Hypothalamus (tissue), 51 donors: ENCODE results near the gene ENPP3.
"Not testable (repeated sequence)": the region's sequence is repeated elsewhere in the genome, so short reads cannot be mapped to it uniquely, and the experiment has no call there.

ENCODE experiments used
- DNase-seq, 51 donors: peaks; one replicate each; lab custom pipeline; 2025; lab: John Stamatoyannopoulos, UW

ENPP3 gene

DNA sequence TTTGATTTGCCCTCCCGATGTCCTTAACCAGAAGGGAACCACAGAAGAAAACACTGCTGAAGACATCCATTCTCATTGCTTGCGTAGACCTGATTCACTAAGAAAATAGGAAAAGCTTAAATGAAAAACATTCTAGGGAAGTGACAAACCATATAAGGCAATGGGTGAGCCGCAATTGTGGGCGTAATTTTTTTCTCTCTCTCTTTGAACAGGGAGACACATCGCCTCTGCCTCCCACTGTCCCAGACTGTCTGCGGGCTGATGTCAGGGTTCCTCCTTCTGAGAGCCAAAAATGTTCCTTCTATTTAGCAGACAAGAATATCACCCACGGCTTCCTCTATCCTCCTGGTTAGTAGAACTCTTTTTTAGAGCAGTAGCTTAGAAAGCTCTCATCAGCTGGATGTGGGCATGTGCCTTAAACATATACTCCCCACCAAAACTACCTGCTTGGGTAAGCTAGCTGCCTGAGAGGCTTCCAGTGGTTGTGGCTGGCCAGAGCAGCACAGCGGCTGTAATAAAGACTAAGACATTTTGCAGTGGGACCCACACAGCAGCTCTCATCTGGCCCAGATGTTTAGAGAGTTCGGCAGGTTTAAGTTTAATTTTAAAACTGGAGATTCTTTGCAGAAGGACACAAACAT, 96.4 kb downstream of the ENPP3 start:
- peak in 21 of 51 donors; percentile 0 to 48 (median 8) for DNase-seq

DNA sequence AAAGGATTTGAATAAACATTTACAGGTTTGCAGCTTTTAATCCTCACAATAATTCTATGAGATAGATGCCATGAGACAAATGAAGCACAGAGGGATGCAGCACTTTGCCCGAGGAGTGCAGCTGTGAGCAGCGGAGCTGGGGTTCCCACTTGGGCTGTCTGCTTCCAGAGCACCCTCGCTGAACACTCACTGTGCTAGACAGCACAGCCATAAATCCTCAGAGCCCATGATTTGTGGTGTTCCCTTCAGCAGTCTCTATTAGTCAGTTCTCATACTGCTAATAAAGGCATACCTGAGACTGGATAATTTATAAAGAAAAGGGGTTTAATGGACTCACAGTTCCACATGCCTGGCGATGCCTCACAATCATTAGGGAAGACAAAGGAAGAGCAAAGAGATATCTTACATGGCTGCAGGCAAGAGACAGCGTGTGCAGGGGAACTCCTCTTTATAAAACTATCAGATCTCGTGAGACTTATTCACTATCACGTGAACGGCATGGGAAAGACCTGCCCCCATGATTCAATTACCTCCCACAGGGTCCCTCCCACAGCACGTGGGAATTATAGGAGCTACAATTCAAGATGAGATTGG, 99.0 kb downstream of the ENPP3 start:
- no peak for DNase-seq

DNA sequence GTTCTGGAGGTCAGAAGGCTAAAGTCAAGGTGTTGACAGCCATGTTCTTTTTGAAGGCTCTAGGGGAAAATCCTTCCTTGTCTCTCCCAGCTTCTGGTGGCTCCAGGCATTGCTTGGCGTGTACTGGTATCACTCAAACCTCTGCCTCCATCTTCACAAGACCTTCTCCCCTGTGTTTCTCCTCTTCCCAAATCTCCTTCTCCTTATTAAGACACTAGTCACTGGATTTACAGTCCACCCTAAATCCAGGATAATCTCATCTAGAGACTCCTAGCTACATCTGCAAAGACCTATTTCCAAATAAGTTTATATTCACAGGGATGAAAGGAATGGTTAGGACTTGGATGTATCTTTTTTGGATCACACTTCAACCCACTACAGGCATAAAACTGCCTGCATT, 99.7 kb downstream of the ENPP3 start:
- DNase-seq, result no peak

DNA sequence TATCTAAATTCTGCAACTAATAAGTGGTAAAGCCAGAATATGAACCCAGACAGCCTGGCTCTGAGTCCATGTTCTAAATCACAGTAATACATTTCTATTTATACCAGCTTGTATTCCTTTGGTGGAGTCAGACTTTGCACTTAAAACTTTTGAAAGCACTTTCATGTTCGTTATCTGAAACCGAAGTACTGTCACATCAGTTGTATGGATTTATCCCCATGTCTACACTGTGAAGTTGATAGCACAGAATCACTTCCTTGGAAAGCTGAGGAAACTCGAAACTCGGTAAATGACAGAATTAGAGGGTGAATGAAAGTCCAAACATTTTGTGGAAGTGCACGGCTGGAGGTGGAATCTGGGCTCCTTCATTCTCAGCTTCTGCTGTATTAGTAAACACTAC, 102.0 kb downstream of the ENPP3 start:
- DNase-seq, result no peak

DNA sequence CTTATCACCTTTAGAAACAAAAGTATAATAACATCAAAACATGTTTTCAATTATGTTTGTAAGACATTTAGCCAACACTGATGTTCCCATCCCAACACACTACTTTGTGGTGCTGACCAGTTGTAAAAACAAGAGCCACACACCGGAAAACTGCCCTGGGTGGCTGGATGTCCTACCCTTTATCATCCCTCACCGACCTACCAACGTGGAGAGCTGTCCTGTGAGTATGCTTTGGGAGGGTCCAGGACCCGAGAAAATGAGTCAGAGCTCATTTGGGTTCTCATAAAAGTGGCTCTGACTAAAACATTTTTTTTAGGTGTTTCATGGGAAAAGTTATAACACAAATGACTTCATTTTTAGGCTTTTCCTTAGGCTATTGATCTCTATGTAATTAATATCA, 103.1 kb downstream of the ENPP3 start:
- no peak for DNase-seq

DNA sequence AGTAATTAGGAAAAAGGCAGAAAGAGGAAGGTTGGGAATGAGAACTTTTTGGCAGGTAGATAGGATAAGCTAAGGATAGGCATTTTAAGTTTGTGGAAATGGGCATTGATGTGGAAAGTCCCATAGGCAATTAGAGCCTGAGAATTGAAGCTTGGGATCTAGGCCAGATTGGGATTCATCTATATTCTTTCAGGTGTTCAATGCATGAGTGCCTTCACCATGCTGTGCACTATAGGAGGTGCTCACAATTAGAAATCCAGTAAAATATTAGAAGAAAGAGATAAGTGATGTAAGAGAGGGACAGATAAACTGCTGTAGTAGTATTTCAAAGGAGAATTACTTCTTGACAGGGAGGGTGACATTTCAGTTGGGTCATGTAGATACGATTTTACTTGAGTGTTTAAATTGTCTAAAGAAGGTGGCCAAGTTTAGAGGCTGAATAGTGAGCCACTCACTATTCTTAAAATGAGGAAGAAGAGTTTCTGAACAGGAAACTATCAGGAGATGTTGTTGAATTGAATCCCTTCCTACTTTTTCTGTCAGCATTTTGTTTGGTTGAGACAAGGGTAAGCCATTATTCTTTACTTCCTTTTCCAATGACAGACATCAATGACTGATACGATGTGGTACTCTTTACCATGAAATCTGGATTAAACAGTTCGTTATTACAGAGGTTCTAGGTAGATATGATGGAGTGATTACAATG, 104.7 kb downstream of the ENPP3 start:
- no peak for DNase-seq

DNA sequence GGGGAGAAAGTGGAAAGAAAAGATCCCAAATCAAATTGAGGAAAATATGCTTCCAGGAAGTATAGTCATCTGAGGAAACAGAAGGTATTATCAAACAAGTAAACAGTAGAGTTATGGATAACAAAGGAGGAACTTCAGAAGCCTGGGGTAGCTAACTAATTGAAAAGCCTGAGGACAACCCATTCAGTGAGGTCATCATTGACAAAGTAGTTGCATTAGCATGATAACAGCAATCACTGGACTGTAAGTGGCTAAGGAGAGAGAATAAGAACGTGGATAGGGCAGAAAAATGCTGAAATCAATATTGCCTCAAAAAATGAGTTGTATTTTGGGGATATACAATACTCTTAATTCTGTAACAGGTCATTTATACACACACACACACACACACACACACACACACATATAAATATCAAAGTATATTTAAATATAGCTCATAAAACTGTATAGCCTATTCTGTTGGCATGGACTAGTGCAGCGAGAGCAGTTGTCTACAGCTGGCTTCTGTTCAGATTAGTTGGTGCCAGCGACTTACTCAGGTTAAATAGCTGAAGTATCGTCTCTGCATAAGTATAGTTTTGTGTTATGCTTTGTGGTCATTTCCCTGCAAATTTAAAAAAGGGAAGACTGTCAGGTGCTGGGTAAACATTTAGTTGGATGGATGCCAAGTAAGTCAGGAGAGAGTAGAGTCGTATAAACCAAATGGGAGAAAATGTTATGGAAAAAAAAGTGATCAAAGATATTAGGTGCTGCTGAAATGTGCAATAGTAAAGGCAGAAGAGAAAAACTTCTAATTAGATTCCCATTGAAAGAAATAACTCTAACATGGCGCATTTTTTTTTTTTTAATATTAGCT, 107.6 kb downstream of the ENPP3 start:
- no peak for DNase-seq

DNA sequence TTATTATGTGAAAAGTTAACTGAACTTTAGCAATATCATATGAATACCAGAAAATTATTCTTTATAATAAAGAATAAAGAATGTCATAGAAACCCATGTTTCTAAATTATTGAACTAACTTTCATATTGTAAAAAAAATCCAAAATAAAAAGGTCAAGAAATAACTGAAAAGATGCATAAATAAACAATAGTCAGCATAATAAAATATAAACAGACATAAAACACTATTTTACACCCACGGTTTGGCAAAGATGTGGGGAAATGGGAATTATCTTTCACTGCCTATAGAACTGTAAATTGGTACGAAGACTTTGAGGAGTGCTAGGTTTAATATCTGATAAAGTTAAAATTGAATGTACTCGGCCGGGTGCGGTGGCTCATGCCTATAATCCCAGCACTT, 108.4 kb downstream of the ENPP3 start:
- DNase-seq, result no peak

DNA sequence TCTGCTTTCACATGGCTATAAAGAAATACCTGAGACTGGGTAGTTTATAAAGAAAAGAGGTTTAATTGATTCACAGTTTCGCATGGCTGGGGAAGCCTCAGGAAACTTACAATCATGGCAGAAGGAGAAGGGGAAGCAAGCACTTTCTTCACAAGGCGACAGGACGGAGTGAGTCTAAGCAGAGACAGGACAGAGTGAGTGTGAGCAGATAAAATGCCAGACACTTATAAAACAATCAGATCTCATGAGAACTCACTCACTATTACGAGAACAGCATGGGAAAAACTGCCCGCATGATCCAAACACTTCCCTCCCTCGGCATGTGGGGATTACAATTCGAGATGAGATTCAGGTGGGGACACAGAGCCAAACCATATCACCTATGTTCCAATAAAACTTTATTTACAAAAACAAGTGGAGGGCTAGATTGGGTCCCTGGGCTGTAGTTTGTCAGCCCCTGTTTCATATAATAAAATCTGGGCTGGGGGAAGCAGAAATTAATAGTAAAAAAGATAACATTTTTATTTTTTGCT, 110.8 kb downstream of the ENPP3 start:
- no peak for DNase-seq

DNA sequence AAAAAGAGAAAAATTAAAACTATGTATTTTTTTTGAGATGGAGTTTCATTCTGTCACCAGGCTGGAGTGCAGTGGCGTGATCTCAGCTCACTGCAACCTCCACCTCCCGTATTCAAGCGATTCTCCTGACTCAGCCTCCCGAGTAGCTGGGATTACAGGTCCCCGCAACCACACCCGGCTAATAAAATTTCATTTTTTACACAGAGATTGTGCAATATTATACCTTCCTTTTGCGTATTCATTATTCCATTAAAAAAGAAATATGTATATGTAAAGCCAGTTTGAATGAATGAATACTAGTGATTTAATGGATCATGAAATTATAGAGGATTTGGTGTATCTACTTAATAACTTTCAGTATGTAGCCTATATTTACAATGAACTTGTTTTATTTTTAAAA, 111.9 kb downstream of the ENPP3 start:
- no peak for DNase-seq

DNA sequence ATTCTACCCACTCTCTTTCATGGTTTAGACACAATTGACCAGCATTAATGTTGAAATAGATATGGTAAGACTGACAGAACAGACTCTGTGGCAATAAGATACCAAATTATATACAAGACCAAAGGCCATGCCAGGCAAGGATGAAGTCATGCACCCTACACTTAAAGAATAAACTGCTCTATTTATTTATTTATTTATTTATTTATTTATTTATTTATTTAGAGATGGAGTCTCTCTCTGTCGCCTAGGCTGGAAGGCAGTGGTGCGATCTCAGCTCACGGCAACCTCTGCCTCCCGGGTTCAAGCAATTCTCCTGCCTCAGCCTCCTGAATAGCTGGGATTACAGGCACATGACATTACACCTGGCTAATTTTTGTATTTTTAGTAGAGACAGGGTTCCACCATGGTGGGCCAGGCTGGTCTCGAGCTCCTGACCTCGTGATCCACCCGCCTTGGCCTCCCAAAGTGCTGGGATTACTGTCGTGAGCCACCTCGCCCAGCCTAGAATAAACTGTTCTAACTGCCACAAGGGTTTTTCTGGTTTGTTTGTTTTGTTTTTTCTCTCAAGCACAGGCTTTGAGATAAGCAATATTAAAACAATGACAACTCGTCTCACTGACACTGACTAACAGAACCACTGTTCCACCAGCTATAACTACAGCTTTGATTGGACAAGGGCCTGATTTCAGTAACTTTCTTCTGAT, 114.1 kb downstream of the ENPP3 start:
- not testable (repeated sequence) for DNase-seq

DNA sequence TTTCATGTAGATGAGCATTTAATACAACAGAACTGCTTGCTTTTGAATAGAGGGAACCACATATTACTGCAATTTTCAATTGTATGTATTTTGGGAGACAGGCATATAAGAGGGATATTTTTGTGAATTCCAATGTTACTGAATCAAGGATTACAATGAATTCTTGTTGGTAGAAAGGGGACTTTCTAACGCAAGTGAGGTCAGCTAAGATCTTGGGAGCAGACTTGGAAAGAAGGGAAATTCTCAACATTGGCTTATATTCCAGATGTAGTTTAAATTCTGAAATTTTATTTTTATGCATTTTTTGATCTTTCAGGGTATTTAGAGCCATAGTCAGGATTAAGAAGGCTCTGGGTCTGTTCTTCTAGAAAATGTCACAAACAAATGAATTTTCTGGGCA, 117.0 kb downstream of the ENPP3 start:
- no peak for DNase-seq

DNA sequence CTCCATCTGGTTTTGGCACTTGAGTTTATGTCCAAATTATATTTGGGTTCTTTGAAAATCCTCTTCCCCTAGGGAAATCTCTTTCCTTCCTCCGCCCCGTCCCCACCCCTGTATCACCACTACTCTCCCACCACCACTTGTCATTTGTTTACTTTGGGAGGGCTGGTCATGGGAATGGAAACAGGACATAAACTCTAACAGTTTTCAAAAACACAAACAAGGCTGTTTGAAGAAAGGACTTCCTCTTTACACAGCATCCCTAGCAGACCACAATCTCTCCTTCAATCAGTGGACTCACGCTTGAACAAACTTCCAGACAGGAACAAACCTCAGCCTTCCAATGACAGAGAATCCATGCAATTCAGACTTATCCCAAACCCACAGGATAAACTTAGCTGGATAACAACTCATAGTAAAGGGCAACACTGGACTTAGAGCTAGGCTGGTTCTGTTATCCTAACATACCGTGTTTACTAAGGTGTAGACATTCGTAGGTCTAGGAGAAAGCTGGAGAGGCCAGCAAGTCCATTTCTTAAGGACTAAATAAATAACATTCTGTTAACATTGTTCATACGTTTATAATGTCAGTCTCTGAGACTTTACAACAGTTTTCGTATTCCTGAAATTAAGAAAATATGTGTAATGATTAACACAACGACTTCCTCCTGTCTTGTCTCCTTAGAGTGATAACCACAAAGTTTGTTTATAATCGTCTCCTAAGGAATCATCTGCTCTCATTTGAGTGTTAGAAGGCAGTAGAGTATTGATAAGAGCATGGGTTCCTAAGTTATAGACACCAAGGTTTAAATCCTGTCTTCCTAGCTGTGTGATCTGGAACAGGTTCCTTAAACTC, 117.8 kb downstream of the ENPP3 start:
- DNase-seq, result no peak

DNA sequence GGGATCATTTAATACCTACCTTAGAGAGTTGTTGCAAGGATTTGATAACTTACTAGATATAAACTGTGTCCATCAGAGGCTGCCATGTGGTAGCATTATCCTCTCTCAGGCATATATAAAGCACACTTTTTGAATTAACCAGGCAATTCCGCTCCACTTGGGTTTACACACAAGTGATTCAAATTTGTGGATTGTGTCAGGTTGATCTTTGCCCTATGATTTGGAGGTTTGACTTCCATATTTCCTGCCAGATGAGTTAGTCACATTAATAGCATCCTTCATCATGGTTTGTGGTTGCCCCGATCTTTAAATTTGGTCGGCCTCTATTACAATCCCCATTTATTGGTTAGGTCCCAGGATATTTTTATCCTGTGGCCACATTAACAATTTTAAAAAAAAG, 118.5 kb downstream of the ENPP3 start:
- DNase-seq, result no peak

DNA sequence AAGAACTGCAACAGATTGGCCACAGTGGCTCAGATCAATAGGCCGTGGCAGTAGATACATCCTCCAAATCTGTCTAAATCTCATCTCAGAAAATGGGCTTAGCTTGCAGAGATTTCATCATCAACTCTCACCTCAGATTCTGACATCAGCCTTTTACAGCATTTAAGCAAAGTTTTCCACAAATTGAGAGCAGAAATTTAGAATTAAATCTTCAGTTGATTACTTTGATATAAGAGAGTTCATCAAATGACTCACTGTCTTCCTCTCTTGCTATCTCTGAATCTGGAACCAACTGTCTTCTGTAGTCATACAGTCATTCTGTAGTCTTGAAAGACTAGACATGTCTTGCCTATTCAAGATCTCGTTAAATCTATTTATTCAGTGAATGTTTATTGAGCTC, 118.9 kb downstream of the ENPP3 start:
- no peak for DNase-seq

DNA sequence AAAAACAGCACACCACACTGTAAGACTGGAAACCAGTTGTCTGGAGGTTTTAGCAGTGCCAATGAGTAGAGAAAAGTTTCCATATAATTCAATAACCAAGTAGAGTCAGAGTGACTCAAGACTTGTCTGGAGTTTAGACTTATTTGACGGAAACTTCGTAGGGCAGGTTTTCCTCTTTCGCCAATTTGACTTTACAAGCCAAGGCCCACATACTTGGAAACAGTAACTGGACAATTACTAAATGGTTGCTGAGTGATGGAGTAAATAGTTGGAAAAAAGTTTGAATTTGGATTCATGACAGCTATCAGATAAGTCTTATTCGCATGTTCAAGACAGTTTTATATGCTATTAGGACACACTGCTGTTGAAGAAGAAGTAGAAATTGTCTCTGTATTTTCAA, 121.8 kb downstream of the ENPP3 start:
- DNase-seq, result no peak

DNA sequence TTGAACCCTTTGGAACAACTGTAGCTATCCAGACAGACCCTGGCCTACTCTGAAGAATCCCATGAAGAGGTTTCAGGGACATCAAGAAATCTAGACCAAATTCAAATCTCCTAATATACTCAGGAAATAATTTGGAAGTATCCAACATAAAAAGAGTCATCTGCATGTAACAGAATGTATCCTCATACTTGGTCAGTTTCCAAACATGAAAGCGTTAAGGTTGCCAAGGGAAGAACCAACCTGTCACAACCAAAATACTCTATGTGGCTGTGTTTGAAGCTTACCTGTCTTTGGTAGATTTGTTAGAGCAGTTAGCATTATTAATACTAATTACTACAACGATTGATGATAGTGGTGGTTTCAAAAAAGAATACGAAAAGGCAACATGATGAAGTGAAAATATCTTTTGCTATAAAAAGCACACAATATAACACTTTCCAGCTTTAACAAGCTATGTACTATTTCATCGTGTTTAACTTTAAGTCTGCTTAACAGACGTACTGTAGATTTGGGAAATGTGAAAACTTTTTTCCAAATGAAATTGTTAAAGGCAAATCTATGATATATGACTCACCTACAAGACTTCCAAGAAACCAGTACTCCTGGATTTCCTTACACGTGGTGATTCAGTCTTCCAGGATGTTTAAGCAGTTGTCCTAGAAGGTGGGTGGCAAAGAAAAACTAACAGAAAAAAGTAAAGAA, 124.1 kb downstream of the ENPP3 start:
- no peak for DNase-seq

DNA sequence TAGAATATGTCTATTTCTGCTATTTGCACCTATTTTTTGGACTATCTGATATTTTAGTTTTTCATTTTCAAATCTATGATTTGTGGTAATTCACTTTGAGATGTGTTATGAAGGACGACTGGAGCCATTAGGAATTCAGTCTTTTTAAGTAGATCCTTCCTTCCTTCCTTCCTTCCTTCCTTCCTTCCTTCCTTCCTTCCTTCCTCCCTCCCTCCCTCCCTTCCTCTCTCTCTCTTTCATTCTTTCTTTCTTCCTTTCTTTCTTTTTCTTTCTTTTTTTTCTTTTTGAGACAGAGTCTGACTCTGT, 124.6 kb downstream of the ENPP3 start:
- no peak for DNase-seq

DNA sequence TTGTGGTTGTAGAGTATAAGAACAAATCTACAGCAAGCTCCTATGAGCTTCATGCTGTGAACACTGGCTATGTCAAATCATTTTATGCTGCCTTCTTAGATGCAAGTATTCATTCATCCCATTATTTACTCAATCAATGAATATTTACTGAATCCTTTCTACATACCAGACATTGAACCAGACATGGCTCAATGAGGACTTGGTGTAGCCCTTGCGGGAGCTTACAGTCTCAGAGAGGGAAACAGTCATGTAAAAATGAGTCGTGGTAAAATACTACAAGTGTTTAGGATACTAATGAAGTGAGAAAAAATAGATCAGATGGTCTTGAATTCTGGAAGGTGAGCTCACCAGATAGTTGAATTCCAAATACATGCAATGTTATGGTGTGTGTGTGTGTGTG, 125.9 kb downstream of the ENPP3 start:
- DNase-seq, result no peak
